ENCODE results near the gene MRNIP. TPM values are rescaled to one million over a fixed set of nuclear protein-coding genes. Genes with fewer than 3 reads are reported as not detected.

Gene MRNIP
- total and polyA plus RNA-seq, 7 experiments from 2014 or later = 19.4 to 133 (median 40.2) TPM

DNA sequence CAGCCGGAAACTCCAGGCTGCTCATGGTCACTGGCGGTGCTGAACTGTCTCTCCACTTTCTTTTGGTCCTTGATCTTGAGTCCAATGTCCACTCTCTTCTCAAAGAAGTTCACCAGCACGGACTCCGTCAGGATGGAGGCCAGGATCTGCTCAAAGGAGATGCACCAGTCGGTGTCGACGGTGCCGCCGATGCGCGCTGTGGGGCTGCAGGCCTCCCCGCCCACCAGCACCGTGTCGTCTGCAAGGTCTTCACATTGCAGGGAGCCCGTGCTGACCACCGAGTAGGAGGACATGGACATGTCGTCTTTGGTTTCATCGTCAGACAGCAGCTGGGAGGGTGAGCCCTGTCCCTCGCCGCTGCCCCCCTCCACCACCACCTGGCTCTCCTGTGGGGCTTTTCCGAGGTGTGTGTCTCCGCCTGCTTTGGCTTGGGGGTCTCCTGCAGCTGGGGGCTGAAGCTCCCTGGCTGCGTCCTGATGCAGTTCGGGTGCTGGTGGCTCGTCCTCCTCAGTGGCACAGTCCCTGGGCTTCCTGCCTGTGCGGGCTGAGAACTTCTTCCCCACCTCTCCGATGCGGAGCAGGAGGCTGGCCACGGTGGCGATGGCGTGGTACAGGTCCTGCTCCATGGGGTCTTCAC, 5.0 kb upstream of the MRNIP start:
- no peak overlapping the region for H3K27ac Mint-ChIP-seq

DNA sequence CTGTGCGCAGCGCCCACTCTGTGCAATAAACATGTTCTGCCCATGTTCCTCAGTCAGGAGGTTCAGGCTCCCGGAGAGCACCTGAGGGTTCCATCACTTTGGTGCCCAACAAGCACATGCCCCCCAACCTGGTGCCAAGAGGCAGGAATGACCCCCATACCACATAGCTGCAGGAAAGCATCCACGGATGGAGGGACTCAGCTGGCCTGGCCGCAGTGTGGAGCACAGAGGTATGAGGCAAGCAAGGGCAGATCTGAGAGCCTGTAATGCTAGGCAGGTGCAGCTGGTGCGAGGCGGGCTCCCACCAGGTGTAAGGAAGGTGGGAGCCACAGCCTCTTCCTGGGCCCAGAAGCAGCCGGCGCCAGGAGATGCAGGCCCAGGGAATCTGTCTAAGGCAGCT, 4.3 kb upstream of the MRNIP start:
- peaks cover under 1 to 2% of the 10 kb centered on the region in 2 donors for H3K4me1 ChIP-seq (ENCODE audit: control insufficient read depth in 2 of 2, insufficient read depth in 2 of 2, low read length in 2 of 2)
- ChIA-PET CTCF (no interaction called here), POLR2A (interaction anchor here (1.2 kb wide), 1 partner anchor 43 kb away, joined by 3 read pairs; the partner anchor contains the start of gene SQSTM1)
- H3K4me3 ChIP-seq (ENCODE audit: low read length) = no peak overlapping the region
- H3K36me3 ChIP-seq (ENCODE audit: control insufficient read depth in 2 of 3, insufficient read depth in 3 of 3, low read length in 3 of 3) = peaks cover 0 to 46% (median 7%) of the 10 kb centered on the region in 3 experiments
- no peaks in the 10 kb centered on the region for H3K27me3 ChIP-seq (ENCODE audit: control insufficient read depth in 2 of 2, insufficient read depth in 2 of 2, low read length in 2 of 2)
- intact Hi-C loops (cut with micrococcal nuclease) = no loop called here
- peaks cover 0 to 1% (median 0%) of the 10 kb centered on the region in 11 donors for H3K9me3 Mint-ChIP-seq
- H3K9me3 ChIP-seq (ENCODE audit: control insufficient read depth in 2 of 3, low read length in 3 of 3) = no peaks in the 10 kb centered on the region
- ATAC-seq = no peak
- no peaks in the 10 kb centered on the region for H3K27me3 Mint-ChIP-seq
- H3K27ac ChIP-seq (ENCODE audit: low read depth, low read length) = no peak overlapping the region
- peak overlapping the region in 1 of 9 donors; percentile 45 for H3K27ac Mint-ChIP-seq
- H3K36me3 Mint-ChIP-seq = peaks cover 0 to 16% (median 7%) of the 10 kb centered on the region in 5 donors
- peak overlapping the region in 1 of 10 donors; percentile 34 for H3K4me3 Mint-ChIP-seq
- DNase-seq = no peak
- peaks cover 3 to 12% (median 7%) of the 10 kb centered on the region in 7 donors for H3K4me1 Mint-ChIP-seq

More for the DNA sequence above, 5.0 kb upstream of the MRNIP start:
- intact Hi-C loops (cut with micrococcal nuclease) = no loop called here
- Histone ChIP-seq H3K36me3 (ENCODE audit: control insufficient read depth in 2 of 3, insufficient read depth in 3 of 3, low read length in 3 of 3) (peaks cover 0 to 46% (median 7%) of the 10 kb centered on the region in 3 experiments), H3K27me3 (ENCODE audit: control insufficient read depth in 2 of 2, insufficient read depth in 2 of 2, low read length in 2 of 2) (no peaks in the 10 kb centered on the region), H3K27ac (ENCODE audit: low read depth, low read length) (no peak overlapping the region), H3K4me3 (ENCODE audit: low read length) (no peak overlapping the region), H3K4me1 (ENCODE audit: control insufficient read depth in 2 of 2, insufficient read depth in 2 of 2, low read length in 2 of 2) (no peaks in the 10 kb centered on the region), H3K9me3 (ENCODE audit: control insufficient read depth in 2 of 3, low read length in 3 of 3) (no peaks in the 10 kb centered on the region)
- H3K9me3 Mint-ChIP-seq = peaks cover 0 to 1% (median 0%) of the 10 kb centered on the region in 11 donors
- H3K36me3 Mint-ChIP-seq = peaks cover 0 to 16% (median 7%) of the 10 kb centered on the region in 5 donors
- peaks cover 0 to 7% (median 4%) of the 10 kb centered on the region in 7 donors for H3K4me1 Mint-ChIP-seq
- H3K27me3 Mint-ChIP-seq = no peaks in the 10 kb centered on the region
- no peak overlapping the region for H3K4me3 Mint-ChIP-seq
- ChIA-PET POLR2A (interaction anchor here (1.2 kb wide), 1 partner anchor 43 kb away, joined by 3 read pairs; the partner anchor contains the start of gene SQSTM1), CTCF (no interaction called here)
- DNase-seq (no peak), ATAC-seq (no peak)

GRCh38 chr5:179862296-179862695, 3.7 kb upstream of the MRNIP start:
- H3K36me3 Mint-ChIP-seq = peaks cover 0 to 16% (median 7%) of the 10 kb centered on the region in 5 donors
- Histone ChIP-seq H3K9me3 (ENCODE audit: control insufficient read depth in 2 of 3, low read length in 3 of 3) (no peaks in the 10 kb centered on the region), H3K36me3 (ENCODE audit: control insufficient read depth in 2 of 3, insufficient read depth in 3 of 3, low read length in 3 of 3) (peaks cover 0 to 42% (median 7%) of the 10 kb centered on the region in 3 experiments), H3K27ac (ENCODE audit: low read depth, low read length) (no peak overlapping the region), H3K4me1 (ENCODE audit: control insufficient read depth in 2 of 2, insufficient read depth in 2 of 2, low read length in 2 of 2) (peaks cover 5 to 8% of the 10 kb centered on the region in 2 donors), H3K4me3 (ENCODE audit: low read length) (no peak overlapping the region), H3K27me3 (ENCODE audit: control insufficient read depth in 2 of 2, insufficient read depth in 2 of 2, low read length in 2 of 2) (no peaks in the 10 kb centered on the region)
- peaks cover 8 to 18% (median 13%) of the 10 kb centered on the region in 7 donors for H3K4me1 Mint-ChIP-seq
- CTCF ChIA-PET = interaction anchor here (1.4 to 1.5 kb wide), 2 partner anchors 67 to 99 kb away, joined by 3 to 4 read pairs; no protein-coding TSS in a partner anchor
- no peak for ATAC-seq
- DNase-seq = no peak
- POLR2A ChIA-PET = interaction anchor here (1.2 kb wide), 1 partner anchor 42 kb away, joined by 3 read pairs; the partner anchor contains the start of gene SQSTM1
- H3K9me3 Mint-ChIP-seq = peaks cover 0 to under 1% (median 0%) of the 10 kb centered on the region in 11 donors
- intact Hi-C loops (cut with micrococcal nuclease) = no loop called here
- no peak overlapping the region for H3K27ac Mint-ChIP-seq
- H3K27me3 Mint-ChIP-seq = no peaks in the 10 kb centered on the region
- H3K4me3 Mint-ChIP-seq = no peak overlapping the region

GRCh38 chr5:179860301-179860700, 1.7 kb upstream of the MRNIP start:
- Mint-ChIP-seq H3K36me3 (peaks cover 0 to 13% (median 7%) of the 10 kb centered on the region in 5 donors), H3K4me1 (peaks cover 8 to 27% (median 18%) of the 10 kb centered on the region in 7 donors), H3K4me3 (peak overlapping the region; percentile 60 to 98 (median 76)), H3K27me3 (no peaks in the 10 kb centered on the region), H3K27ac (peak overlapping the region in 4 of 9 donors; percentile 12 to 72 (median 62)), H3K9me3 (no peaks in the 10 kb centered on the region)
- H3K27me3 ChIP-seq (ENCODE audit: control insufficient read depth in 2 of 2, insufficient read depth in 2 of 2, low read length in 2 of 2) = no peaks in the 10 kb centered on the region
- peaks cover 0 to 27% (median 3%) of the 10 kb centered on the region in 3 experiments for H3K36me3 ChIP-seq (ENCODE audit: control insufficient read depth in 2 of 3, insufficient read depth in 3 of 3, low read length in 3 of 3)
- no peak overlapping the region for H3K27ac ChIP-seq (ENCODE audit: low read depth, low read length)
- no peaks in the 10 kb centered on the region for H3K9me3 ChIP-seq (ENCODE audit: control insufficient read depth in 2 of 3, low read length in 3 of 3)
- DNase-seq (no peak), ATAC-seq (no peak)
- no peak overlapping the region for H3K4me3 ChIP-seq (ENCODE audit: low read length)
- intact Hi-C loops (cut with micrococcal nuclease) = no loop called here
- ChIA-PET CTCF (no interaction called here), POLR2A (interaction anchor here (1.3 to 1.5 kb wide), 2 partner anchors 40 to 58 kb away, joined by 4 read pairs; partner anchors contain the start of gene SQSTM1)
- peaks cover 5 to 12% of the 10 kb centered on the region in 2 donors for H3K4me1 ChIP-seq (ENCODE audit: control insufficient read depth in 2 of 2, insufficient read depth in 2 of 2, low read length in 2 of 2)

- peak overlapping the region; percentile 89 to 99 (median 96) for H3K4me3 Mint-ChIP-seq
- peaks cover 0 to 10% (median 4%) of the 10 kb centered on the region in 3 experiments for H3K36me3 ChIP-seq (ENCODE audit: control insufficient read depth in 2 of 3, insufficient read depth in 3 of 3, low read length in 3 of 3)
- H3K27me3 ChIP-seq (ENCODE audit: control insufficient read depth in 2 of 2, insufficient read depth in 2 of 2, low read length in 2 of 2) = no peaks in the 10 kb centered on the region
- POLR2A ChIA-PET = interaction anchor here (0.7 to 1.5 kb wide), 8 partner anchors 12 to 235 kb away, joined by 3 to 6 read pairs (median 4); partner anchors contain the start of genes HNRNPH1, LTC4S and SQSTM1
- no peaks in the 10 kb centered on the region for H3K9me3 ChIP-seq (ENCODE audit: control insufficient read depth in 2 of 3, low read length in 3 of 3)
- H3K27me3 Mint-ChIP-seq = no peaks in the 10 kb centered on the region
- CTCF ChIA-PET = interaction anchor here (1.0 to 1.5 kb wide), 2 partner anchors 95 to 235 kb away, joined by 3 read pairs; partner anchors contain the start of gene HNRNPH1
- peak in 2 of 9 donors; percentile 34 to 56 for DNase-seq
- intact Hi-C loops (cut with micrococcal nuclease) = loop anchor here (1.0 to 10.0 kb wide), 20 partner anchors 22 to 437 kb away; partner anchors contain the start of genes CANX (in 2 of the 2), HNRNPH1 (in 1 of the 2), MAML1 (in 1 of the 2) and MAPK9 (in 1 of the 2)
- peaks cover 8 to 35% (median 26%) of the 10 kb centered on the region in 7 donors for H3K4me1 Mint-ChIP-seq
- H3K9me3 Mint-ChIP-seq = no peaks in the 10 kb centered on the region
- peak overlapping the region; percentile 59 to 95 (median 88) for H3K27ac Mint-ChIP-seq
- peak overlapping the region; percentile 91 for H3K4me3 ChIP-seq (ENCODE audit: low read length)
- peak overlapping the region; percentile 77 for H3K27ac ChIP-seq (ENCODE audit: low read depth, low read length)
- H3K4me1 ChIP-seq (ENCODE audit: control insufficient read depth in 2 of 2, insufficient read depth in 2 of 2, low read length in 2 of 2) = peaks cover 5 to 12% of the 10 kb centered on the region in 2 donors
- H3K36me3 Mint-ChIP-seq = peaks cover 0 to 13% (median 4%) of the 10 kb centered on the region in 5 donors
- ATAC-seq = peak; percentile 71
Measured at GRCh38 chr5:179858241-179858585, 404 bp downstream of the MRNIP start.

DNA sequence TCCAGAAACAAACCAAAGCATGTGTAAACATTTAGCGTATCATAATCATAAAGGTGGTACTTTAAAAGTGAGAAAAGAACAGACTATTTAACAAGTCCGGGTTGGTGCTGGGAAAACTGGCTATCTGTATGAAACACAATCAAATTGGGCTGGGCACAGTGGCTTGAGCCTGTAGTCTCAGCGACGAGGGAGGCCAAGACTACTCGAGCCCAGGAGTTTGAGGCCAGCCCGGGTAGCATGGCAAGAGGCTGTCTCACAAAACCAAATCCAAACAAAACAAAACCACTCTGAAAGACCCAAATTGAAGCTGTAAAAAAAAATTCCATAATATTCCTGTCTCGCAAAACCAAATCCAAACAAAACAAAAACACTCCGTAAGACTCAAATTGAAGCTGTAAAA, 4.3 kb downstream of the MRNIP start:
- CTCF ChIA-PET = interaction anchor here (0.7 kb wide), 1 partner anchor 7 kb away, joined by 4 read pairs; no protein-coding TSS in a partner anchor
- intact Hi-C loops (cut with micrococcal nuclease) = loop anchor here in 1 of 2 donors (10.0 kb wide), 1 partner anchor 440 kb away; the partner anchor contains the start of gene MAPK9
- H3K27ac Mint-ChIP-seq = no peak overlapping the region
- Histone ChIP-seq H3K36me3 (ENCODE audit: control insufficient read depth in 2 of 3, insufficient read depth in 3 of 3, low read length in 3 of 3) (peaks cover 0 to 38% (median 18%) of the 10 kb centered on the region in 3 experiments), H3K4me1 (ENCODE audit: control insufficient read depth in 2 of 2, insufficient read depth in 2 of 2, low read length in 2 of 2) (peaks cover 5 to 12% of the 10 kb centered on the region in 2 donors), H3K27me3 (ENCODE audit: control insufficient read depth in 2 of 2, insufficient read depth in 2 of 2, low read length in 2 of 2) (no peaks in the 10 kb centered on the region), H3K4me3 (ENCODE audit: low read length) (no peak overlapping the region), H3K9me3 (ENCODE audit: control insufficient read depth in 2 of 3, low read length in 3 of 3) (no peaks in the 10 kb centered on the region), H3K27ac (ENCODE audit: low read depth, low read length) (no peak overlapping the region)
- peaks cover 8 to 41% (median 27%) of the 10 kb centered on the region in 7 donors for H3K4me1 Mint-ChIP-seq
- no peaks in the 10 kb centered on the region for H3K27me3 Mint-ChIP-seq
- no peaks in the 10 kb centered on the region for H3K9me3 Mint-ChIP-seq
- POLR2A ChIA-PET = interaction anchor here (0.6 kb wide), 1 partner anchor 296 kb away, joined by 4 read pairs; no protein-coding TSS in a partner anchor
- peak overlapping the region in 1 of 10 donors; percentile 12 for H3K4me3 Mint-ChIP-seq
- H3K36me3 Mint-ChIP-seq = peaks cover 0 to 18% (median 15%) of the 10 kb centered on the region in 5 donors
- ATAC-seq (no peak), DNase-seq (no peak)

Data from naive thymus-derived CD4-positive, alpha-beta T cell (primary cell).